GM18526 (cell line): ENCODE results near the gene ASPG.

ENCODE experiments used
- POLR2A ChIP-seq: IDR thresholded peaks from 3 replicates; pipeline ENCODE4 v1.6.1; 2011; ENCODE audit not compliant: insufficient read length; ENCODE audit errors: extremely low read depth

The ASPG gene

DNA sequence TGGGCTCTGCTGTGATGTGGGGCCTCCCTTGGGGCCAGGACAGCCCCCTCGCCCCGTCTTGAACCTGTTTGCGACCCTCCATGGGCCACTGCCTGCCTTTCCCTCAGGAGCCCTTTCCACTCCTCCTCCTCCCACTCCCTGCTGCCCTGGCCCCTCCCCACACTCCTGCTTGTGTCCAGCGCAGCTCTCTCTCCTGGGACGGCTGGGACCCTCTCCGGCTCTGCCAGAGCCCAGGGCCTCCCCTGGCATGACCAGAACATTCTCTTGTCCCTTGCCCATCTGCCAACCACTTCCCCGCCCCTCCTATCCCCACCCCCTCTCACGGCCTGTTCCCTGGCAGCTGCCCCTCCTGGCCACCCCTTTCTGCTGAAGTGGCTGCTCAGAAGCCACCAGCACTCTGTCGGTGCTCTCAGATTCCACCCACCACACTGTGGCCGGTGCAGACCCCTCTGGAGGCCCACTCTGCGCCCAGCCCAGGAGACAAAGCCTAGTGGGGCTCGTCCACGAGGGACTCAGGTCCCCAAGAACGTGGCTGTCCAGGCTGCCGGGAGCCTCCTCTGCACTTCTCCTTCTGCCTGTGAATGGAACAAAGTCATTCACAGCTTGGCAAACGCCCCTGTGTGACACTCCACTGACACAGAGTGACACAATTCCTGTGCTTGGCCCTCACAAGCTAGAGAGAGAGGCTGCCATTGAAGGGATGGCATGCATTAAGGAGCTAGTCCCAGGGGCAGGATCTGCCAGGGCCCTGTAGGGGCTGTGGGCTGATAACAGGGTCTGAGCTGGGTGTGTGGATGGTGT, 1.4 kb downstream of the ASPG start:
- no peak for TF ChIP-seq POLR2A

DNA sequence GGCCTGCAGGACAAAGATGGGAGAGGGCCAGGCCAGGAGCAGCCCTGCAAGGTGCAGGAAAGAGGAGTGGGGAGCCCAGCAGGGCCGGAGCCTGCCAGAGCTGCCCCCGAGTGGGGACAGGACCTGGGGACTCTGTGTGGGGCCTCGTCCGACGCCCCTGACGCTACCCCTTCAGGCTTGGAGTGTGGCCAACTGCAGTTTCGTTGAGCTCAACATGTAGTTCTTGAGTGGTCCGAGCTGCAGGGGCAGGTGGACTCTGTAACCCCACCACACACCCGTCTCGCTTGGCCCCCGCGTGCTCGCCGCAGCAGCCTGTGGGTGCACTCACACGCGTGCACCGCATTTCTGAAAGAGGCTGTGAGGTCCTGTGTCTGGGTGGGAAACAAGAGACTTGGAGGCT, 2.0 kb downstream of the ASPG start:
- no peak for TF ChIP-seq POLR2A

DNA sequence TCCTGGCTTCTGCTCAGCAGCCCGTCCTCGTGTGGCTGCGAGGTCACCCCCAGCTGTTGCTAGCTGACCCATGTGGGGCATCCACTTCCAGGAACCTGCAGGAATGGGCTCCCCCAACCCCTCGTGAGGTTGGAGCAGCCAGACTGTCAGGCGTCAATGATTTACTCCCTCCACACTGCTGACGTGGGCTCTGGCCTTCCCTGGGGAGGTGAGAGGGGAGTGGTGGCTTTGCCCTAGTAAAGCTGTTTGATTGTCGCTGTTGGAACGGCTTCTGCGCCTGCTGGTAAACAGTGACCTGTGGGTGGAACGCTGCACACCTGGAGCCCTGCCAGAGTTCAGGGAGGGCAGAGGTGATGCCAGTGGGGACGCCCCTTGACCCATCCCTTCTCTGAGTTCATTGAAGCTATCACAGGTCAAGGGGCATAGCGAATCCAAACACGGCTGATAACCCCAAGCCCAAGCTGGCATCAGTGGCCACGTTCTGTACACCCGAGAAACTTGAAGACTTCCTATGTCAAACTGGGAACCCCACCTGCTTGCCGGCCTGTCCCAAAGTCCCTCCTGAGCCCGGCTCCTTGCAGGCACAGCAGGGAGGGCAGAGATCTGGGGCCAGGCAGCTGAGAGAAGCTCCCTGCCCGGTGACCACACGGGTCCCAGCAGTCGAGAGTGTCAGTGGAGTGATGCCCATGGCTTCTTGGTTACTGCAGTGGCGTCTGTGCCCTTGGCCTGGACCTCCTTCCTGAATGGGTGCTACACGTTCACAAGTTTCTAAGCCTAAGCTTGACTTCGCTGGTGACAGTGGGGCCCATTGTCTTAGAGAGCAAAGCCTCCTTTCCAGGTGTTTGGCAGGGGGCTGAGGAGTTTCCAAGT, 2.7 kb downstream of the ASPG start:
- TF ChIP-seq POLR2A, result no peak

DNA sequence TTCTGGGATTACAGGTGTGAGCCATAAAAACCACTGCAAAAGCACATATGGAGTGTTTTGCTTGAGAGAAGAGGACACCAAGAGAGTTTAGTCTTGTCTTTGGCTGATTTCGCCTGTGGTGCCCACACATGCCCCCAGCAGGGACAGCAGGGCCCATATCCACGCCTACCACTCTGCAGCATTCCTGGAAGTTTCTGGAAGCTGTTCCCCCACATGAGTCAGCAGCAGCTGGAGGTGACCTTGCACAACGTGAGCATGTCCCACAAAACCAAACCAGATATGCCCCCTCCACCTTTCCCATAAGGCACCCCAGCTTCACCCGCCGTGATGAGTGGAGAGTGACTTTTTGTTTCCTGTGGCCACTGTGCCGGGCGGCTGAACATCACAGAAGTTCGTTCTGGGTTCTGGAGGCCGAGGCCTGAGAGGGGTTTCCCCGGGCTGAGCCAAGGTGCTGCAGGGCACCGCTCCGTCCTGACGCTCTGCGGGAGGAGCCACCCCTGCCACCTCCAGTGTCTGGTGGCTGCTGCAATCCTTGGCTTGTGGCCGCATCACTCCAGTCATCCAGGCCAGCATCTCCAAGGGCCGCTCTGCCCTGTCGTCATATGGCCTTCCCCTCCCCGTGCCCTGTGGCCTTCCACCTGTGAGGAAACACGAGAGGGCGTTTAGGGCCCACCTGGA, 4.7 kb downstream of the ASPG start:
- TF ChIP-seq POLR2A, result no peak

DNA sequence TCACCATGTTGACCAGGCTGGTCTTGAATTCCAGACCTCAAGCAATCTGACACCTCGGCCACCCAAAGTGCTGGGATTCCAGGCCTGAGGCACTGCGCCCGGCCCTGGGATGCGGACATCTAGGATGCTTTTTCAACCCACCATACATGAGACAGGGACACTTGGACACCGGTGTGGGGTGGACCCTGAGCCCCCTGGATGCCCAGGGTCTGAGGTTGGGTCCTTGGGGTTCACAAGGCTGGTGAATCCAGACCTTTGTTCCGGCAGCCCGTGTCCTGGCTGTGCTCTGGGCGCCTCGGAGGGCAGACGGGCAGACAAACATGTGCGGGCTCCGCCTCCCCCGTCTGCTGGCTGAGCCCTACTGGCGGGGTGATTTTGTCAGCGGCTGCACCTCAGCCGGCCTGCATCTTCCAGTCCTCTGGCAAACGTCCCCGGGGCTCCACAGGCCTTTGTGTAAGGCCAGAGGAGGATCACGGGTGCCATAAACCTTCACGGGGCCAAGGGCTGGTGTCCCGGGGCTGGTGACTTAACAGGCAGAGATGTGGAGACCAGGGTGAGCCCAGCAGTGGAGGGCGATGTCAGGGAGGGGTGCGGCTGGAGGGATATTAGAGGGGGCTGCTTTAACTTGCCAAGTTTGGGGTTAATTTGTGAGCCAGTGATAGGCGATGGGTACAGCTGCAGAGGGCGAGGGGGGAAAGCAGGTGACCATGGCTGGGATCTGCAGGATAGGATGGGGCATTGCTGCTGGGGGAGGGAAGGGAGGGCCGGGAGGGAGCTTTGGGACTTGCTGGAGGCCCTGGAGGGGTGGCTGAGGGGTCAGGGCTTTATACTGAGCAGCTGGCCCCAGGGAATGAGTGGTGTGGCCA, 5.8 kb downstream of the ASPG start:
- TF ChIP-seq POLR2A, result no peak

DNA sequence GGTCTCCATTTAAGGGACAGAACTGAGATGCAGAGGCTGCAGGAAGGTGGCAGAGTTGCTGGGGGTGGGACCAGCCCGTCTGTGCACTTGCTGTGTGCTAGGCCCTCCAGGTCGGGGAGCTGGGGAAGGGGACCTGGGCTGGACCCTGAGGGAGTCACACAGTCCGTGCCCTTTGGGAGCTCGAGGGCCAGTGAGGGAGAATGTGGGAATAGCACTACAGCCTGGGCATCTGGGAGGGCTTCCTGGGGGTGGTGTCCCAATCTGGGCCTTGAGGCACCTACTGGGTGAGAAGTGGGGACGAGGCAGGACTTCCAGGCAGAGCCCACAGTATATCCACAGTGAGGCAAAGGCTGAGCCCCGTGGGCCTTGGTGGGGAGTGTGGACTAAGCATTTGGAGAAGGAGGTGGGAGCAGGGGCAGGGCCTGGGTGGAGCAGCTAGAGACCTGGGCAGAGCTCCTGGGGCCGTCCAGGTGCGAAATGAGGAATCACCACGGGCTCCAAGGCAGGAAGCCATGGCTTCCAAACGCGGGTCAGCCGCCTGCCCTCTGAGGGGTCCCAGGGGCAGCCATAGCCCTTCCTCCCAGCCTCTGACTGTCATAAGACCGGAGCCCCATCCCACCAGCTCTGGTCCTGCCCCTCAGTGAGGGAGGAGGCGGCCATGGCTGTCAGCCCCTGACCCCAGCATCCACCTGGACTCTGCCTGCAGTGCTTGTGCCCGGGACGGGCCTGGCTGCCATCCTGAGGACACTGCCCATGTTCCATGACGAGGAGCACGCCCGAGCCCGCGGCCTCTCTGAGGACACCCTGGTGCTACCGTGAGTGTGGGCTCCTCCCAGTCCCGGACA, 6.6 kb downstream of the ASPG start:
- TF ChIP-seq POLR2A, result no peak

DNA sequence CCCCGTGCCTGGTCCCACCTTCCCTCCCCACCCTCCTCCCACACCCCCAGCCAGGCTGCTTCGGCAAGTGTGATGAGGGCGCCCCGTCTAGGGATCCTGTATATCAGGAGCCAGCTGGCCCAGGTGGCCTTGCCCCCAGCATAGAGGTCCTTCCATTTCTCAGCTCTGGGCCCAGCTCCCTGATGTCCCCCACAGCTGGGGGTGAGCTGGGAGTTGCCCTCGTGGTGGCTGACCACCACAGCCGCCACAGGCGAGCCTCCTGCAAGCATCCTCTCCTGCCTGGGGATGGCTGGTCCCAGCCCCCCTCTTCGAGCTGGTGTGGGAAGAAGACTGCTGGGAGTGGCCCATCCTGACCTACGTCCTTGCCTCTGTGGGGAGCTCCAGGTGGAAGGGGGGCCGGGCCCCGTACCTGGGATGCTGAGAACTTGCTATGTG, 7.4 kb downstream of the ASPG start:
- TF ChIP-seq POLR2A, result no peak

DNA sequence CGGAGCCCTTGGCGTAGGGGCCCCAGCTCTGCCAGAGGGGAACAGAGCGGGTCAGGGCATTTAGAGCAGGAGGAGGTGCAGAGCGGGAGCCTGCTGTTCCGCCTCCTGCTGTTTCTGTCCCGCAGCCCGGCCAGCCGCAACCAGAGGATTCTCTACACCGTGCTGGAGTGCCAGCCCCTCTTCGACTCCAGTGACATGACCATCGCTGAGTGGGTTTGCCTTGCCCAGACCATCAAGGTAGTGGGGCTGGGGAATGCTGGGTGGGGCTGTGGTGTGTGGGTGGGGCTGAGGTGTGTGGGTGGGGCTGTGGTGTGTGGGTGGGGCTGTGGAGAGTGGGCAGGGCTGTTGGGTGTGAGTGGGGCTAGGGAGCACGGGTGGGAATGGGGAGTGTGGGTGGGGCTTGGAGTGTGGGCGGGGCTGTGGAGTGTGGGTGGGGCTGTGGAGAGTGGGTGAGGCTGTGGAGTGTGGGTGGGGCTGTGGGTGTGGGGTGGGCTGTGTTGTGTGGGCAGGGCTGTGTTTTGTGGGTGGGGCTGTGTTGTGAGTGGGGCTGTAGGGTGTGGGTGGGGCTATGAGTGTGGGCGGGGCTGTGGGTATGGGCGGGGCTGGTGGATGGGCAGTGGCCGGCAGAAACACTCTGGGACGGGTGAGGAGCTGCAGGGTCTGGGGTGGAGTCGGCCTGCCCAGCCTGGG, 8.0 kb downstream of the ASPG start:
- TF ChIP-seq POLR2A, result no peak

DNA sequence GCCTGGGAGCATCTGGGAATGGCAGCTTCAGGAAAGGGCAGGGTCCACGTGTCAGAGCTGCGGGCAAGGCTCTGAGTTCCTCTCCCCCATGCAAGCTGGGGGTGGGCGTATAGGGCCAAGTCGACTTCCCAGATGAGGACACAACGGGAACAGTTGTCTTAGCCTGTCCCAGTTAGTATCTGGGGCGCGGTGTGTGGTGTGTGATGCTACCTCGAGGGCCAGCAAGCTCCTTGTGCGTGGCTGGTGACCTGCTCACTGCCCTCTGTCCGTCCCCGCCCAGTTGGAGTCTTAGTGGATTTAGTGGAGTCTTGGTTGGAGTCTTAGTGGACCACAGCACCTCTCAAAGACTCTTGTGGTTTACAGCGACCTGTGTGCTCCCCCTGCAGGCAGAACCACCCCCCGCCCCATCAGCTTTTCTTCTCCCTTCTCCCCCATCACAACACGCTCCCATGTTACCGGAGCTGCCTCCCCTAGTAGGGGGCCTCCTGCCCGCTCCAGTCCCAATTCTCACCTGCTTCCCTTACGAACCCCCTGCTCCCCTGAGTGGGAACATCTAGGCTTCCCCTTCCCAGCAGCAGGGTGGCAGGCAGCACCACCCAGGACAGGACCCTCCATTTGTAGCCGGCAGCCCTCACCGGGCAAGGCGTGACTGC, 8.7 kb downstream of the ASPG start:
- TF ChIP-seq POLR2A, result no peak

DNA sequence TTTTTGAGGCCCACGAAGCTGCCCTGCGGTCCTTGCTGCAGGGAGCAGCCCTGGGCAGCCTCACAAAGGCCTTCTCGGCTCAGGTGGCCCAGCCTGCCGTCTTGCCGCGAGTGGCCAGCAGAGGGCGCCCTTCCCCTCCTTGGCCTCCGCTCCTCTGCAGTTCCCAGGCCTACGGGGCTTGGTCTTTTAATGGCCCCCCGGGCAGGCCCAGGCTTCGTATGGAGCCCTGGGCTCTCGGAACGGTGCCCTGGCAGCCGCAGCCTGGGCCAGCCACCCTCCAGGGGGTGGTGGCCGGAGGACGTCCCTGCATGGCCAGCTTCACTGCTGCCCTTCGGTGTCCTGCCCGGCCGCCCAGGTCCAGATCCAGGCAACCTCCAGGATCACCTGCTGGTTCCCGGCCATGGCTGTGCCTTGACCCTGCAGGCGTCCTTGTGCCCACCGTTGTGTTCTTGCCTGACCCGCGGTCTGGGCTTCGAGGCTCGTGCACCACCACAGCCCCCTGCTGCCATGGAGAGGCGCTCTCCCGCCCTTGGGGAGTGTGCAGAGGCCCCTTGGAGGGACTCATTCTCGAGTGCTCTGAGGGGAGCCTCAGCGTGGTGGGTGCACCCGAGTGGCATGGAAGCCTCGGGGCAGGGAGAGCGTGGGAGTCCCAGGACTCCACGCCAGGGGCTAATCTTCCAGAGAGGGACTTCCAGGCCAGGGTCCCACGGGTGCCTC, 9.4 kb downstream of the ASPG start:
- no peak for TF ChIP-seq POLR2A

DNA sequence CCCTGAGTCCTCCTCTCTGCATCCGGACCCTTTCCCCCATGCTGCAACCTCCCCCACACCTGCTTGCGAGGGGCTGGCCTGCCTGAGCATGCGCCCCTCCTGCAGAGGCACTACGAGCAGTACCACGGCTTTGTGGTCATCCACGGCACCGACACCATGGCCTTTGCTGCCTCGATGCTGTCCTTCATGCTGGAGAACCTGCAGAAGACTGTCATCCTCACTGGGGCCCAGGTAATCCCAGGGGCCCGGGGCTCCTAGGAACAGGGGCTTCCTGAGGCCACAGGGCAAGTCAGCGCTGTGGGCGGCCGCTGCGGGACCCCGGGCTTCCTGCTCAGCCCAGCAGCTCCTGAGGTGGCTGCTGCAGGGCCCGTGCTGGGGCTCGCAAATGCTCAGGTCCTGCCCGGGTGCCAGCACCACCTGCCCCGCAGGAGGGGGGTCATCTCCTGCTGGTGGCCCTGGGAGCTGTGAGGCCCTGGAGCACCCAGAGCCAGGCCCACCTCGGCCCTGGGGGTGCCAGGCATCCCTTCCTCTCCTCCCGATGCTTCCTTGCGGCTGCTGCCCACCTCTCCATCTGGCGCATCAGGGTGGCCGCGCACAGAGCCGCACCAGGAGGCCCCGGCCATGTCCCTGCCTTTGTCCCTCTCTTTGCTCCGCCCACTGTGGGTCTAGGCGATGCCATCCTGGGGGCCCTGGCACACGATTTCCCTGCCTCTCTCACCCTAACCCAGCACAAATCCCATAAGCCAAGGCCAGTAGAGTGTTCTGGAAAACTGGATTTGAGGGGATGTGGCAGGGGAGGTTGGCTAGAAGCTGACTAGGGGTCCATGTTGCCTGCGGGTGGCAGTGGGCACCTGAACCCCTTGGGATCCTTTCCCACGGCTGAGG, 10.2 kb downstream of the ASPG start:
- no peak for TF ChIP-seq POLR2A
